A549 (cell line): ENCODE results near the gene CD36.

Experiments
- HDAC2 ChIP-seq: fragments of 200-600 bp; sonication (generic); IDR thresholded peaks from 2 replicates; pipeline ENCODE4 v1.6.1; 2016
- KDM1A ChIP-seq: fragments of 200-600 bp; sonication (generic); IDR thresholded peaks from 2 replicates; pipeline ENCODE4 v1.6.1; 2016; ENCODE audit warnings: low read depth, mild to moderate bottlenecking
- MYC ChIP-seq: IDR thresholded peaks from 2 replicates; pipeline ENCODE4 v1.6.1; 2012; ENCODE audit warnings: mild to moderate bottlenecking, inconsistent platforms, low read length, improper control_type of control experiment, borderline replicate concordance
- NFE2L2 ChIP-seq: fragments of 150-350 bp; conservative IDR thresholded peaks from 2 replicates; pipeline ENCODE4 v1.6.1; 2014; ENCODE audit warnings: low read length
- NR3C1 ChIP-seq: fragments of >200 bp; sonication (Bioruptor Twin); formaldehyde crosslinking; IDR thresholded peaks from 3 replicates; pipeline ENCODE4 v1.6.1; 2017
- POLR2A ChIP-seq: IDR thresholded peaks from 2 replicates; pipeline ENCODE4 v1.6.1; 2012; ENCODE audit warnings: mild to moderate bottlenecking, low read length
- POLR2AphosphoS2 ChIP-seq: conservative IDR thresholded peaks from 2 replicates; pipeline ENCODE4 v1.6.1; 2012; ENCODE audit warnings: low read length, improper control_type of control experiment, inconsistent platforms

DNA sequence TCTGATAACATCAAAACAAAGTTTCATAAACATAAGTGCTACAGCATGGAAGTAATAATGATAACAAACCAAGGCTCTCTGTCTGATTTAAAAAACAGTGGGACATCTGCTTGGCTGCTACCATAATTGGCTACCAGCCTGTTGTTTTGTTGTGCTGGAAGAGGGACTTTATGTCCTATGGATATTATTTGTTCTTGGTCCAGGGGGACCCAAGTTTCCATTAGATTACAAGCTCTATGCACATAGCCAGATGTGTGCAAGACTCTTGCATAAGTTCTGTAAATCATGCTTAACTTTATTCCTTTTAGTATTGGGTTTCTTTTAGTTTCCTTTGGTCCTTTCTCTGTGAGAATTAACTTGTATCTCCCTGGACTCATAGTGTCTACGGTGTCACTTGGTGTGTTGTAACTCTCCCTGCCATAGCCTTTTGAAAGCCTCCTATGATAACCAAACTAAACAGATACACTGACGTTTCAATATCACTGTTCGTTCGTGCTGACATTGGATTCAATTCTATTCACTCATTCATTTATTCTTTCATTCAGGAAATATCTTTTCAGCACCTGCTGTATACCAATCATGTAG lies 41.4 kb upstream of the CD36 start:
- TF ChIP-seq NFE2L2 = no peak
- no peak for TF ChIP-seq POLR2A
- no peak for TF ChIP-seq POLR2AphosphoS2
- no peak for TF ChIP-seq HDAC2
- no peak for TF ChIP-seq KDM1A
- TF ChIP-seq MYC = no peak
- no peak for TF ChIP-seq NR3C1
